ENCODE data around the gene UTP3.
"Not testable (repeated sequence)": the region's sequence is repeated elsewhere in the genome, so short reads cannot be mapped to it uniquely, and the experiment has no call there.

Gene UTP3

GRCh38 chr4:70688795-70689231 is 481 bp downstream of the UTP3 start:
- Histone ChIP-seq H3K36me3 (ENCODE audit: control insufficient read depth, insufficient read depth, low read length) (no peaks in the 10 kb centered on the region), H3K27ac (ENCODE audit: low read depth, low read length) (peak overlapping the region; percentile 43), H4K5ac (ENCODE audit: low read length) (no peak overlapping the region), H3K23ac (ENCODE audit: low read length) (peak overlapping the region; percentile 98), H3K79me1 (ENCODE audit: low read length) (peaks cover 5% of the 10 kb centered on the region), H3K4me3 (ENCODE audit: low read length) (peak overlapping the region; percentile 98), H2AK5ac (ENCODE audit: low read length) (peak overlapping the region; percentile 61), H3K27me3 (ENCODE audit: insufficient read depth, low read length, poor library complexity) (no peaks in the 10 kb centered on the region), H3K79me2 (ENCODE audit: control insufficient read depth, insufficient read depth, low read length) (peaks cover 19% of the 10 kb centered on the region), H4K8ac (ENCODE audit: low read depth, low read length) (no peak overlapping the region), H3K4ac (ENCODE audit: low read depth, low read length) (no peak overlapping the region), H3K18ac (ENCODE audit: low read length) (peak overlapping the region; percentile 45), H2BK15ac (replicated peaks; ENCODE audit: low read depth) (no peak overlapping the region), H3K4me2 (ENCODE audit: low read length) (peak overlapping the region; percentile 55), H2BK120ac (ENCODE audit: low read depth, low read length) (no peak overlapping the region), H3K56ac (ENCODE audit: low read length) (peak overlapping the region; percentile 98), H3K9ac (ENCODE audit: low read length) (peak overlapping the region; percentile 94), H3K4me1 (ENCODE audit: control insufficient read depth, low read depth, low read length) (peaks cover 8% of the 10 kb centered on the region), H2BK5ac (ENCODE audit: low read length) (peak overlapping the region; percentile 69)
- WGBS (ENCODE audit: extremely low coverage, insufficient coverage, low lambda C conversion rate): no CpG with 5 or more reads among the region's 19 CpGs
- DNase-seq: peak; percentile 10

DNA sequence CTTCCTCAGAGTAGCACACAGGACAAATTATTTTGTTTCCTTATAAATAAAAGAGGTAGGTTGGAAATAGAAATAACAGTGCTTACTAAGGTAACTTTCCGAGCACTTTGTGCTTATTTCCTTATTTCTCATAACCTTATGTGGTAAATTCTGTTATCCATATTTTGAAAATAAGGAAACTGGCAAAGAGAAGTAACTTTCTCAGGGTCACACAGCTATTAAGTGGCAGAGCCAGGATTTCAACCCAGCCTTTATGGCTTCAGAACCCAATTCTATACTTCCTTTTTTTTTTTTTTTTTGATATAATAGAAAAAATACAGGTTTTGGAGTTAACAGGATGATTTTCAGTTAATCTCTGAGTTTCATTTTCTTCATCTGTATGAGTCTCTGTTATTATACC is 3.3 kb downstream of the UTP3 start:
- H3K27ac ChIP-seq (ENCODE audit: low read depth, low read length): no peak overlapping the region
- H2BK15ac ChIP-seq (replicated peaks; ENCODE audit: low read depth): no peak overlapping the region
- no peak overlapping the region for H3K4me3 ChIP-seq (ENCODE audit: low read length)
- no peaks in the 10 kb centered on the region for H3K27me3 ChIP-seq (ENCODE audit: insufficient read depth, low read length, poor library complexity)
- H4K5ac ChIP-seq (ENCODE audit: low read length): no peak overlapping the region
- no peak overlapping the region for H2AK5ac ChIP-seq (ENCODE audit: low read length)
- H3K9ac ChIP-seq (ENCODE audit: low read length): no peak overlapping the region
- no peak overlapping the region for H3K56ac ChIP-seq (ENCODE audit: low read length)
- no peak overlapping the region for H3K4me2 ChIP-seq (ENCODE audit: low read length)
- peaks cover 5% of the 10 kb centered on the region for H3K79me1 ChIP-seq (ENCODE audit: low read length)
- WGBS (ENCODE audit: extremely low coverage, insufficient coverage, low lambda C conversion rate): no CpG with 5 or more reads among the region's 1 CpG
- peaks cover 19% of the 10 kb centered on the region for H3K79me2 ChIP-seq (ENCODE audit: control insufficient read depth, insufficient read depth, low read length)
- no peak overlapping the region for H4K8ac ChIP-seq (ENCODE audit: low read depth, low read length)
- no peak overlapping the region for H2BK5ac ChIP-seq (ENCODE audit: low read length)
- H3K4me1 ChIP-seq (ENCODE audit: control insufficient read depth, low read depth, low read length): peaks cover 8% of the 10 kb centered on the region
- no peaks in the 10 kb centered on the region for H3K36me3 ChIP-seq (ENCODE audit: control insufficient read depth, insufficient read depth, low read length)
- no peak overlapping the region for H3K4ac ChIP-seq (ENCODE audit: low read depth, low read length)
- no peak overlapping the region for H3K18ac ChIP-seq (ENCODE audit: low read length)
- no peak overlapping the region for H3K23ac ChIP-seq (ENCODE audit: low read length)
- no peak for DNase-seq
- no peak overlapping the region for H2BK120ac ChIP-seq (ENCODE audit: low read depth, low read length)

- H3K27me3 ChIP-seq (ENCODE audit: insufficient read depth, low read length, poor library complexity); DNase-seq; H2BK15ac ChIP-seq (replicated peaks; ENCODE audit: low read depth); H3K4me2 ChIP-seq (ENCODE audit: low read length); H3K79me1 ChIP-seq (ENCODE audit: low read length); H4K5ac ChIP-seq (ENCODE audit: low read length); H3K23ac ChIP-seq (ENCODE audit: low read length); H4K8ac ChIP-seq (ENCODE audit: low read depth, low read length); H3K27ac ChIP-seq (ENCODE audit: low read depth, low read length); H3K4me1 ChIP-seq (ENCODE audit: control insufficient read depth, low read depth, low read length); H2BK5ac ChIP-seq (ENCODE audit: low read length); H3K18ac ChIP-seq (ENCODE audit: low read length); H3K79me2 ChIP-seq (ENCODE audit: control insufficient read depth, insufficient read depth, low read length); H3K4me3 ChIP-seq (ENCODE audit: low read length); H3K9ac ChIP-seq (ENCODE audit: low read length); H3K36me3 ChIP-seq (ENCODE audit: control insufficient read depth, insufficient read depth, low read length); H3K56ac ChIP-seq (ENCODE audit: low read length); H3K4ac ChIP-seq (ENCODE audit: low read depth, low read length); H2BK120ac ChIP-seq (ENCODE audit: low read depth, low read length); H2AK5ac ChIP-seq (ENCODE audit: low read length): not testable (repeated sequence)
- no CpG with 5 or more reads among the region's 7 CpGs for WGBS (ENCODE audit: extremely low coverage, insufficient coverage, low lambda C conversion rate)
These were observed 6.3 kb downstream of the UTP3 start for GRCh38 chr4:70694633-70695032.

GRCh38 chr4:70698435-70698834 is 10.1 kb downstream of the UTP3 start:
- H3K79me1 ChIP-seq (ENCODE audit: low read length); H3K23ac ChIP-seq (ENCODE audit: low read length); H3K56ac ChIP-seq (ENCODE audit: low read length); H3K27ac ChIP-seq (ENCODE audit: low read depth, low read length); H3K9ac ChIP-seq (ENCODE audit: low read length); H4K8ac ChIP-seq (ENCODE audit: low read depth, low read length); H3K27me3 ChIP-seq (ENCODE audit: insufficient read depth, low read length, poor library complexity); H2BK5ac ChIP-seq (ENCODE audit: low read length); H3K4me1 ChIP-seq (ENCODE audit: control insufficient read depth, low read depth, low read length); H3K4me2 ChIP-seq (ENCODE audit: low read length); H3K4ac ChIP-seq (ENCODE audit: low read depth, low read length); H2AK5ac ChIP-seq (ENCODE audit: low read length); H4K5ac ChIP-seq (ENCODE audit: low read length); DNase-seq; H2BK120ac ChIP-seq (ENCODE audit: low read depth, low read length); H3K36me3 ChIP-seq (ENCODE audit: control insufficient read depth, insufficient read depth, low read length); H3K79me2 ChIP-seq (ENCODE audit: control insufficient read depth, insufficient read depth, low read length); H3K4me3 ChIP-seq (ENCODE audit: low read length); H3K18ac ChIP-seq (ENCODE audit: low read length); H2BK15ac ChIP-seq (replicated peaks; ENCODE audit: low read depth): not testable (repeated sequence)
- no CpG with 5 or more reads among the region's 8 CpGs for WGBS (ENCODE audit: extremely low coverage, insufficient coverage, low lambda C conversion rate)

DNA sequence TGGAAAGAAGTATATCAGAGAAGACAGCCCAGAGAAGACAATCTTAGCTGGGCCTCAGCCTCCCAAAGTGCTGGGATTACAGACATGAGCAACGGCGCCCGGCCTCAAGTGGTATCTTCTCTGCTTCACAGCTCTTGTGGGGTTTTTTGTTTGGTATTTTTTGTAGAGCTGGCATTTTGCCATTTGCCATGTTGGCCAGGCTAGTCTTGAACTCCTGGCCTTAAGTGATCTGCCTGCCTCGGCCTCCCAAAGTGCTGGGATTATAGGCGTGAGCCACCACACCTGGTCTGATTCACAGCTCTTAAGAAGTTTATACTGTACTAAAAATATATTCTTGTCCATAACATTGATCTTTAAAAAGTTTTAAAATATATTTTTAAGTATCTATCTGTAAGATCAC is 12.4 kb downstream of the UTP3 start:
- Histone ChIP-seq H3K79me2 (ENCODE audit: control insufficient read depth, insufficient read depth, low read length) (no peaks in the 10 kb centered on the region), H2BK5ac (ENCODE audit: low read length) (no peak overlapping the region), H3K79me1 (ENCODE audit: low read length) (no peaks in the 10 kb centered on the region), H4K8ac (ENCODE audit: low read depth, low read length) (no peak overlapping the region), H4K5ac (ENCODE audit: low read length) (no peak overlapping the region), H3K27me3 (ENCODE audit: insufficient read depth, low read length, poor library complexity) (no peaks in the 10 kb centered on the region), H3K23ac (ENCODE audit: low read length) (no peak overlapping the region), H3K9ac (ENCODE audit: low read length) (no peak overlapping the region), H3K36me3 (ENCODE audit: control insufficient read depth, insufficient read depth, low read length) (no peaks in the 10 kb centered on the region), H2BK15ac (replicated peaks; ENCODE audit: low read depth) (no peak overlapping the region), H3K4ac (ENCODE audit: low read depth, low read length) (no peak overlapping the region), H2AK5ac (ENCODE audit: low read length) (no peak overlapping the region), H3K4me3 (ENCODE audit: low read length) (no peak overlapping the region), H2BK120ac (ENCODE audit: low read depth, low read length) (no peak overlapping the region), H3K4me1 (ENCODE audit: control insufficient read depth, low read depth, low read length) (no peaks in the 10 kb centered on the region), H3K4me2 (ENCODE audit: low read length) (no peak overlapping the region), H3K56ac (ENCODE audit: low read length) (no peak overlapping the region), H3K27ac (ENCODE audit: low read depth, low read length) (no peak overlapping the region), H3K18ac (ENCODE audit: low read length) (no peak overlapping the region)
- no CpG with 5 or more reads among the region's 5 CpGs for WGBS (ENCODE audit: extremely low coverage, insufficient coverage, low lambda C conversion rate)
- no peak for DNase-seq

GRCh38 chr4:70701271-70701670 is 12.9 kb downstream of the UTP3 start:
- Histone ChIP-seq H2BK120ac (ENCODE audit: low read depth, low read length) (no peak overlapping the region), H3K4me3 (ENCODE audit: low read length) (no peak overlapping the region), H2BK15ac (replicated peaks; ENCODE audit: low read depth) (no peak overlapping the region), H3K9ac (ENCODE audit: low read length) (no peak overlapping the region), H3K79me1 (ENCODE audit: low read length) (no peaks in the 10 kb centered on the region), H3K27ac (ENCODE audit: low read depth, low read length) (no peak overlapping the region), H3K79me2 (ENCODE audit: control insufficient read depth, insufficient read depth, low read length) (peaks cover 2% of the 10 kb centered on the region), H3K36me3 (ENCODE audit: control insufficient read depth, insufficient read depth, low read length) (no peaks in the 10 kb centered on the region), H3K27me3 (ENCODE audit: insufficient read depth, low read length, poor library complexity) (no peaks in the 10 kb centered on the region), H3K4ac (ENCODE audit: low read depth, low read length) (no peak overlapping the region), H4K8ac (ENCODE audit: low read depth, low read length) (no peak overlapping the region), H3K56ac (ENCODE audit: low read length) (no peak overlapping the region), H4K5ac (ENCODE audit: low read length) (no peak overlapping the region), H3K18ac (ENCODE audit: low read length) (no peak overlapping the region), H3K4me2 (ENCODE audit: low read length) (no peak overlapping the region), H3K23ac (ENCODE audit: low read length) (no peak overlapping the region), H3K4me1 (ENCODE audit: control insufficient read depth, low read depth, low read length) (no peaks in the 10 kb centered on the region), H2BK5ac (ENCODE audit: low read length) (no peak overlapping the region), H2AK5ac (ENCODE audit: low read length) (no peak overlapping the region)
- no peak for DNase-seq
- no CpG with 5 or more reads among the region's 1 CpG for WGBS (ENCODE audit: extremely low coverage, insufficient coverage, low lambda C conversion rate)

All from mesendoderm (in vitro differentiated cells).